ENCODE data around the gene CTBP2.

DNA sequence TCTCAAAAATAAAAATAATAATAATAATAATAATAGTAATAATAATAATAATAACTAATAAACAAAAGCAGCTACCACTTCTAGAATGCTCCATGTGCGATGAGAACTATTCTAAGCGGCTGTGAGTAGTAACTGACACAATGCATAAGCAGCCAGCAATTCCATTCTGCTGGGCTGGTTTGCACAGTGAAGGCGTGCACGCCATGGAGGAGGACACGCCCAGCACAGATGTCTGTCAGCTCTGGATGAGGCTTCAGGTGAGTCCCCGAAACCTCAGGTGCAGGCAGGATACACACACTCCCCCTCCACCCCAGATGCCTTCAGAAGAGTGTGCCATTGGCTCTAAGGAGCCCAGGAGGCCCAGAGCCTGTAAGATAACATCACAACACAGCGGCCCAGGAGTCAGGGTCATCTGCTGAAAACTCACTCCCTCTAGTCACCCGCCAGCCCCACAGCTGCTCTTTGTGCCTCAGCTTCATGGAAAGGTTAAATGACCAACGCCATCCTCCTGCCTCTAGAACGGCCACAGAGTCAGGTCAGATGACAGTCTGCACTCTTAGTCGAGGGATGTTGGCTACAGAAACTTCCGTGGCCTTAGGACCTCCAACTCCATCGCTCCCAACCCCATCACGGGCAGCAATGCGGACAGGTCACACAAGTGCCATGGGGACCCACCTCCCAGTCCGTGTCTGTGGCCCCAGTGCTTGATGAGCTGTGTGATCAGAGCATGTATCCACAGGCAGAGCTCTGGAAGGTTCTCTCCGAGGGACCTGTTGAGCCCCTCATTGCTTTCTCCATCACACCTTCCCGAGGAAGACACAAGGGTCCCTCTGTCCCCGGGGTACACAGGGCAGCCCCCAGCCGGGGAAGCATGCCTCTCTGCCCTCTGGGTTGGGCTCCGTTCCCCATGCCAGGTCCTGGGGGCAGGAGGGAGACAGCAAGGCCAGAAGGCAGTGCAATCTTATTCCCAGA lies 103.9 kb downstream of the CTBP2 start:
- TF ChIP-seq, protein P1, sequence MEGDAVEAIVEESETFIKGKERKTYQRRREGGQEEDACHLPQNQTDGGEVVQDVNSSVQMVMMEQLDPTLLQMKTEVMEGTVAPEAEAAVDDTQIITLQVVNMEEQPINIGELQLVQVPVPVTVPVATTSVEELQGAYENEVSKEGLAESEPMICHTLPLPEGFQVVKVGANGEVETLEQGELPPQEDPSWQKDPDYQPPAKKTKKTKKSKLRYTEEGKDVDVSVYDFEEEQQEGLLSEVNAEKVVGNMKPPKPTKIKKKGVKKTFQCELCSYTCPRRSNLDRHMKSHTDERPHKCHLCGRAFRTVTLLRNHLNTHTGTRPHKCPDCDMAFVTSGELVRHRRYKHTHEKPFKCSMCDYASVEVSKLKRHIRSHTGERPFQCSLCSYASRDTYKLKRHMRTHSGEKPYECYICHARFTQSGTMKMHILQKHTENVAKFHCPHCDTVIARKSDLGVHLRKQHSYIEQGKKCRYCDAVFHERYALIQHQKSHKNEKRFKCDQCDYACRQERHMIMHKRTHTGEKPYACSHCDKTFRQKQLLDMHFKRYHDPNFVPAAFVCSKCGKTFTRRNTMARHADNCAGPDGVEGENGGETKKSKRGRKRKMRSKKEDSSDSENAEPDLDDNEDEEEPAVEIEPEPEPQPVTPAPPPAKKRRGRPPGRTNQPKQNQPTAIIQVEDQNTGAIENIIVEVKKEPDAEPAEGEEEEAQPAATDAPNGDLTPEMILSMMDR (IDR thresholded peaks at IDR 0.05 in 8 of 11, conservative IDR thresholded peaks at IDR 0.05 in 3 of 11): no peak
- peak; percentile 11 to 51 (median 36) for TF ChIP-seq POLR2AphosphoS5 (IDR thresholded peaks at IDR 0.05)

Measured in spleen (tissue), 7 donors.